HepG2 (cell line): Measurements from ENCODE around the gene GIPC1. TPM values are rescaled to one million over a fixed set of nuclear protein-coding genes. Genes with fewer than 3 reads are reported as not detected.

Experiments used
- ARNT2 ChIP-seq: sonication (generic); formaldehyde crosslinking; IDR thresholded peaks from 2 replicates; pipeline ENCODE4 v1.8.0; 2022; ENCODE audit warnings: mild to moderate bottlenecking, low read depth, missing genetic modification reagents, moderate library complexity
- CAMTA2 ChIP-seq: sonication (generic); formaldehyde crosslinking; IDR thresholded peaks from 2 replicates; pipeline ENCODE4 v1.4.0; 2020; ENCODE audit warnings: mild to moderate bottlenecking, missing genetic modification reagents, borderline replicate concordance
- CBX2 ChIP-seq, 2 experiments: fragments of 200-600 bp in 1 of 2; sonication (generic); formaldehyde crosslinking in 1 of 2; IDR thresholded peaks; 2 replicates each; pipeline versions ENCODE4 v1.7.0 to v1.8.1; 2018 to 2022; ENCODE audit warnings: low read depth in 2 of 2, low read length in 1 of 2, mild to moderate bottlenecking in 1 of 2, missing genetic modification reagents in 1 of 2
- GTF2F1 ChIP-seq: fragments of 150-350 bp; IDR thresholded peaks from 2 replicates; pipeline ENCODE4 v1.6.1; 2014; ENCODE audit warnings: low read length
- ISL2 ChIP-seq: sonication (generic); formaldehyde crosslinking; IDR thresholded peaks from 2 replicates; pipeline ENCODE4 v1.5.0; 2020; ENCODE audit warnings: missing genetic modification reagents
- MEIS2 ChIP-seq: sonication (generic); formaldehyde crosslinking; IDR thresholded peaks from 2 replicates; pipeline ENCODE4 v1.9.0; 2021; ENCODE audit warnings: mild to moderate bottlenecking, missing genetic modification reagents
- NR2F6 ChIP-seq, 2 experiments: IDR thresholded peaks; 2 replicates each; pipeline ENCODE4 v1.6.1; 2016; ENCODE audit warnings: antibody characterized with exemption in 1 of 2, mild to moderate bottlenecking in 1 of 2
- POLR2A ChIP-seq, 2 experiments: IDR thresholded peaks; 2 replicates each; pipeline ENCODE4 v1.6.1; 2011; ENCODE audit warnings: low read depth in 2 of 2, low read length in 2 of 2, mild to moderate bottlenecking in 1 of 2, moderate library complexity in 1 of 2; ENCODE audit not compliant: insufficient read depth in 1 of 2
- SATB2 ChIP-seq: sonication (generic); formaldehyde crosslinking; IDR thresholded peaks from 2 replicates; pipeline ENCODE4 v1.5.0; 2020; ENCODE audit warnings: missing genetic modification reagents
- SYNCRIP ChIP-seq: fragments of 200-400 bp; formaldehyde crosslinking; IDR thresholded peaks from 2 replicates; pipeline ENCODE4 v1.6.1; 2018; ENCODE audit warnings: mild to moderate bottlenecking, low read depth, low read length; ENCODE audit not compliant: insufficient read depth
- ZIK1 ChIP-seq: sonication (generic); formaldehyde crosslinking; IDR thresholded peaks from 2 replicates; pipeline ENCODE4 v1.5.0; 2020; ENCODE audit warnings: mild to moderate bottlenecking, low read depth, missing genetic modification reagents, borderline replicate concordance
- ZNF296 ChIP-seq: sonication (generic); formaldehyde crosslinking; conservative IDR thresholded peaks from 2 replicates; pipeline ENCODE4 v1.5.0; 2020; ENCODE audit warnings: mild to moderate bottlenecking, missing genetic modification reagents
- ZNF343 ChIP-seq: sonication (generic); formaldehyde crosslinking; IDR thresholded peaks from 2 replicates; pipeline ENCODE4 v1.4.0; 2020; ENCODE audit warnings: mild to moderate bottlenecking, missing genetic modification reagents
- ZNF557 ChIP-seq: sonication (generic); formaldehyde crosslinking; IDR thresholded peaks from 2 replicates; pipeline ENCODE4 v1.4.0; 2020; ENCODE audit warnings: missing genetic modification reagents
- ZNF746 ChIP-seq: sonication (generic); formaldehyde crosslinking; IDR thresholded peaks from 2 replicates; pipeline ENCODE4 v1.8.0; 2022; ENCODE audit warnings: mild to moderate bottlenecking, missing genetic modification reagents
- ZSCAN31 ChIP-seq: sonication (generic); formaldehyde crosslinking; IDR thresholded peaks from 2 replicates; pipeline ENCODE4 v1.5.0; 2020; ENCODE audit warnings: low read depth, mild to moderate bottlenecking, missing genetic modification reagents
- polyA plus RNA-seq, 8 experiments: library from polyadenylated mRNA; depleted of rRNA in 3 of 8; stranded (reverse) in 7 of 8; unstranded in 1 of 8; fragments of >200 nt; fragmentation: Illumina TruSeq in 4 of 8; extraction: Trizol in 4 of 8; gene quantifications; 2 replicates each; pipeline versions ENCODE4 v1.2.1 to v1.2.3, GENCODE V29; 2011 to 2016; ENCODE audit warnings: low read depth in 4 of 8, missing spikeins in 1 of 8, mixed read lengths in 1 of 8; ENCODE audit not compliant: insufficient read depth in 1 of 8
- total RNA-seq, 5 experiments: library from RNA; depleted of rRNA; stranded (reverse); fragments of >200 nt; fragmentation: Illumina TruSeq; extraction: Trizol; gene quantifications; 2 replicates each; pipeline ENCODE4 v1.2.3, GENCODE V29; 2016; ENCODE audit warnings: low read depth in 1 of 5
- TF ChIP-seq, protein P1 (sequence below): sonication (generic); formaldehyde crosslinking; IDR thresholded peaks from 2 replicates; pipeline ENCODE4 v1.4.0; 2020; ENCODE audit warnings: missing genetic modification reagents
- TF ChIP-seq, protein P2 (sequence below): sonication (generic); formaldehyde crosslinking; IDR thresholded peaks from 2 replicates; pipeline ENCODE4 v1.8.1; 2023; ENCODE audit warnings: mild to moderate bottlenecking, missing genetic modification reagents, borderline replicate concordance
- TF ChIP-seq, protein P3 (sequence below): IDR thresholded peaks from 2 replicates; pipeline ENCODE4 v1.6.1; 2018; ENCODE audit warnings: missing genetic modification reagents
- TF ChIP-seq, protein P4 (sequence below): sonication (generic); formaldehyde crosslinking; IDR thresholded peaks from 2 replicates; pipeline ENCODE4 v1.5.1; 2020; ENCODE audit warnings: mild to moderate bottlenecking, missing genetic modification reagents
- TF ChIP-seq, protein P5 (sequence below): sonication (generic); formaldehyde crosslinking; IDR thresholded peaks from 2 replicates; pipeline ENCODE4 v1.4.0; 2020; ENCODE audit warnings: missing genetic modification reagents

The GIPC1 gene
- total and polyA plus RNA-seq, 2 of the 13 experiments (the other 11 are each of a cell fraction or from before 2014, with no cell fraction given), result 27.1 to 48.1 TPM

DNA sequence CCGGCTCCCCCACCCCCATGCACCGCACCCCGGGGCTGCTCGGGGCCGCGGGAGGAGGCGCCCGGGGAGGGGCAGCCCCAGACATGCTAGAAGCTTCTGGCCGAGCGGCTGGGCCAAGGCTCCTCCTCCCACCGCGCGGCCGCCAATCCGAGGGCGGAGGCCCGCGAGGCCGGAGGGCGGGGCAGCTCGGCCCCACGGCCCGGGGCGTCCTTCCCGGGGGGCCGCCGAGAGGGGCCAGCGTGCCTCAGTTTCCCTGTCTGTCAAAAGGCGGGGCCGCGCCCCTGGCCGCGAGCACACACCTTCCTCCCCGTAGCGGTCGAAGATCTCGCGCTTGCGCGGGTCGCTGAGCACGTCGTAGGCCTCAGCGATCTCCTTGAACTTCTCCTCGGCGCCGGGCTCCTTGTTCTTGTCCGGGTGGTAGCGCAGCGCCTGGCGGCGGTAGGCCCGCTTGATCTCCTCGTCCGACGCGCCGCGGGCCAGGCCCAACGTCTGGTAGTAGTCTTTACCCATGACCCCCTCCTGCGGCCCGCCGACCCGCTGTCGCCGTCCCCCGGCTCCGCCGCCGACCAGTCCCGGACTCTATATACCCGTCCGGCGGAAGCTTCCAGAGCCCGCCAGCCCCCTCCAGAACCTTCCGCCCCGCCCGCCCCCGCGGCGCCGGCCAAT, 22.0 kb upstream of the GIPC1 start, which contains the start of gene DNAJB1 (continued):
- TF ChIP-seq, protein P1, sequence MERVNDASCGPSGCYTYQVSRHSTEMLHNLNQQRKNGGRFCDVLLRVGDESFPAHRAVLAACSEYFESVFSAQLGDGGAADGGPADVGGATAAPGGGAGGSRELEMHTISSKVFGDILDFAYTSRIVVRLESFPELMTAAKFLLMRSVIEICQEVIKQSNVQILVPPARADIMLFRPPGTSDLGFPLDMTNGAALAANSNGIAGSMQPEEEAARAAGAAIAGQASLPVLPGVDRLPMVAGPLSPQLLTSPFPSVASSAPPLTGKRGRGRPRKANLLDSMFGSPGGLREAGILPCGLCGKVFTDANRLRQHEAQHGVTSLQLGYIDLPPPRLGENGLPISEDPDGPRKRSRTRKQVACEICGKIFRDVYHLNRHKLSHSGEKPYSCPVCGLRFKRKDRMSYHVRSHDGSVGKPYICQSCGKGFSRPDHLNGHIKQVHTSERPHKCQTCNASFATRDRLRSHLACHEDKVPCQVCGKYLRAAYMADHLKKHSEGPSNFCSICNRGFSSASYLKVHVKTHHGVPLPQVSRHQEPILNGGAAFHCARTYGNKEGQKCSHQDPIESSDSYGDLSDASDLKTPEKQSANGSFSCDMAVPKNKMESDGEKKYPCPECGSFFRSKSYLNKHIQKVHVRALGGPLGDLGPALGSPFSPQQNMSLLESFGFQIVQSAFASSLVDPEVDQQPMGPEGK, result peak; percentile 62; the same call in 1 of the 2 replicates
- peak; percentile 81; the same call in 1 of the 2 replicates for TF ChIP-seq ZIK1
- TF ChIP-seq, protein P2, sequence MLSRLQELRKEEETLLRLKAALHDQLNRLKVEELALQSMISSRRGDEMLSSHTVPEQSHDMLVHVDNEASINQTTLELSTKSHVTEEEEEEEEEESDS (CRISPR knock-in tag), result no peak
- peak; percentile 69; the same call in 1 of the 2 replicates for TF ChIP-seq ZNF296 (CRISPR knock-in tag)
- 0 out of 2 replicates have a peak, but pooled peaks have one; percentile 53 for TF ChIP-seq ZNF557 (CRISPR knock-in tag)
- TF ChIP-seq CBX2 (IDR thresholded peaks at IDR 0.05; ENCODE audit: low read depth, low read length), result no peak
- no peak for TF ChIP-seq CBX2 (CRISPR knock-in tag; IDR thresholded peaks at IDR 0.05; ENCODE audit: low read depth)
- TF ChIP-seq ZSCAN31, result peak; percentile 55; the same call in 1 of the 2 replicates
- TF ChIP-seq, protein P3, sequence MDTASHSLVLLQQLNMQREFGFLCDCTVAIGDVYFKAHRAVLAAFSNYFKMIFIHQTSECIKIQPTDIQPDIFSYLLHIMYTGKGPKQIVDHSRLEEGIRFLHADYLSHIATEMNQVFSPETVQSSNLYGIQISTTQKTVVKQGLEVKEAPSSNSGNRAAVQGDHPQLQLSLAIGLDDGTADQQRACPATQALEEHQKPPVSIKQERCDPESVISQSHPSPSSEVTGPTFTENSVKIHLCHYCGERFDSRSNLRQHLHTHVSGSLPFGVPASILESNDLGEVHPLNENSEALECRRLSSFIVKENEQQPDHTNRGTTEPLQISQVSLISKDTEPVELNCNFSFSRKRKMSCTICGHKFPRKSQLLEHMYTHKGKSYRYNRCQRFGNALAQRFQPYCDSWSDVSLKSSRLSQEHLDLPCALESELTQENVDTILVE, result 0 out of 2 replicates have a peak, but pooled peaks have one; percentile 47
- peak; percentile 47 for TF ChIP-seq ARNT2 (CRISPR knock-in tag)
- 0 out of 2 replicates have a peak, but pooled peaks have one; percentile 18 for TF ChIP-seq ZNF746
- peak; percentile 50; the same call in 1 of the 2 replicates for TF ChIP-seq ZNF343
- peak; percentile 55; the same call in 1 of the 2 replicates for TF ChIP-seq SATB2 (CRISPR knock-in tag)
- TF ChIP-seq GTF2F1, result peak; percentile 70
- no peak for TF ChIP-seq SYNCRIP
- TF ChIP-seq, protein P4, sequence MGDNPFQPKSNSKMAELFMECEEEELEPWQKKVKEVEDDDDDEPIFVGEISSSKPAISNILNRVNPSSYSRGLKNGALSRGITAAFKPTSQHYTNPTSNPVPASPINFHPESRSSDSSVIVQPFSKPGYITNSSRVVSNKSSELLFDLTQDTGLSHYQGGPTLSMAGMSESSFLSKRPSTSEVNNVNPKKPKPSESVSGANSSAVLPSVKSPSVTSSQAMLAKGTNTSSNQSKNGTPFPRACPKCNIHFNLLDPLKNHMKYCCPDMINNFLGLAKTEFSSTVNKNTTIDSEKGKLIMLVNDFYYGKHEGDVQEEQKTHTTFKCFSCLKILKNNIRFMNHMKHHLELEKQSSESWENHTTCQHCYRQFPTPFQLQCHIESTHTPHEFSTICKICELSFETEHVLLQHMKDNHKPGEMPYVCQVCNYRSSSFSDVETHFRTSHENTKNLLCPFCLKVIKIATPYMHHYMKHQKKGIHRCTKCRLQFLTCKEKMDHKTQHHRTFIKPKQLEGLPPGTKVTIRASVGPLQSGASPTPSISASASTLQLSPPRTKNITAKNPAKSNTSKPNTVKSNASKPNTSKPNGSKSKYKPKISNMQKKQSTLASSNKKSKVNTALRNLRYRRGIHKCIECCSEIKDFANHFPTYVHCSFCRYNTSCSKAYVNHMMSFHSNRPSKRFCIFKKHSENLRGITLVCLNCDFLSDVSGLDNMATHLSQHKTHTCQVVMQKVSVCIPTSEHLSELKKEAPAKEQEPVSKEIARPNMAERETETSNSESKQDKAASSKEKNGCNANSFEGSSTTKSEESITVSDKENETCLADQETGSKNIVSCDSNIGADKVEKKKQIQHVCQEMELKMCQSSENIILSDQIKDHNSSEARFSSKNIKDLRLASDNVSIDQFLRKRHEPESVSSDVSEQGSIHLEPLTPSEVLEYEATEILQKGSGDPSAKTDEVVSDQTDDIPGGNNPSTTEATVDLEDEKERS (CRISPR knock-in tag), result no peak
- TF ChIP-seq, protein P5, sequence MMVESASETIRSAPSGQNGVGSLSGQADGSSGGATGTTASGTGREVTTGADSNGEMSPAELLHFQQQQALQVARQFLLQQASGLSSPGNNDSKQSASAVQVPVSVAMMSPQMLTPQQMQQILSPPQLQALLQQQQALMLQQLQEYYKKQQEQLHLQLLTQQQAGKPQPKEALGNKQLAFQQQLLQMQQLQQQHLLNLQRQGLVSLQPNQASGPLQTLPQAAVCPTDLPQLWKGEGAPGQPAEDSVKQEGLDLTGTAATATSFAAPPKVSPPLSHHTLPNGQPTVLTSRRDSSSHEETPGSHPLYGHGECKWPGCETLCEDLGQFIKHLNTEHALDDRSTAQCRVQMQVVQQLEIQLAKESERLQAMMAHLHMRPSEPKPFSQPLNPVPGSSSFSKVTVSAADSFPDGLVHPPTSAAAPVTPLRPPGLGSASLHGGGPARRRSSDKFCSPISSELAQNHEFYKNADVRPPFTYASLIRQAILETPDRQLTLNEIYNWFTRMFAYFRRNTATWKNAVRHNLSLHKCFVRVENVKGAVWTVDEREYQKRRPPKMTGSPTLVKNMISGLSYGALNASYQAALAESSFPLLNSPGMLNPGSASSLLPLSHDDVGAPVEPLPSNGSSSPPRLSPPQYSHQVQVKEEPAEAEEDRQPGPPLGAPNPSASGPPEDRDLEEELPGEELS (CRISPR knock-in tag), result peak; percentile 46
- peak; percentile 74; the same call in 1 of the 2 replicates for TF ChIP-seq CAMTA2 (CRISPR knock-in tag)
- TF ChIP-seq POLR2A (IDR thresholded peaks at IDR 0.05; ENCODE audit: insufficient read depth in 1 of 2, low read depth in 2 of 2, low read length in 2 of 2), result peak; percentile 94 to 98
- peak; percentile 37; the same call in 1 of the 2 replicates for TF ChIP-seq MEIS2 (CRISPR knock-in tag)
- TF ChIP-seq NR2F6 (IDR thresholded peaks at IDR 0.05), result no peak
- TF ChIP-seq NR2F6 (CRISPR knock-in tag; IDR thresholded peaks at IDR 0.05), result no peak
- peak; percentile 61 for TF ChIP-seq ISL2 (CRISPR knock-in tag)
